HUES6 (cell line): ENCODE results near the gene MEAK7.
A peak's percentile ranks its signal among the peaks of the same experiment; 100 is the strongest.
"Not testable (repeated sequence)": the region's sequence is repeated elsewhere in the genome, so short reads cannot be mapped to it uniquely, and the experiment has no call there.

Experiments
- H3K27ac ChIP-seq: 2 replicates; pipeline ENCODE4 v1.7.0; 2013; ENCODE audit warnings: low read depth, mild to moderate bottlenecking, low read length, inconsistent platforms
- H3K27me3 ChIP-seq: 2 replicates; pipeline ENCODE4 v1.6.1; 2013; ENCODE audit warnings: low read length; ENCODE audit not compliant: control insufficient read depth, insufficient read depth
- H3K36me3 ChIP-seq: 2 replicates; pipeline ENCODE4 v1.6.1; 2013; ENCODE audit warnings: low read length; ENCODE audit not compliant: control insufficient read depth, insufficient read depth
- H3K4me1 ChIP-seq: 2 replicates; pipeline ENCODE4 v1.6.1; 2013; ENCODE audit warnings: low read length; ENCODE audit not compliant: control insufficient read depth, insufficient read depth
- H3K4me3 ChIP-seq: 2 replicates; pipeline ENCODE4 v1.5.1; 2013; ENCODE audit warnings: low read depth, low read length
- H3K9ac ChIP-seq: one replicate; pipeline ENCODE4 v1.6.1; 2013; ENCODE audit warnings: mild to moderate bottlenecking, low read length
- H3K9me3 ChIP-seq: 2 replicates; pipeline ENCODE4 v1.6.1; 2013; ENCODE audit warnings: low read depth, low read length; ENCODE audit not compliant: control insufficient read depth, insufficient read depth

MEAK7 gene

DNA sequence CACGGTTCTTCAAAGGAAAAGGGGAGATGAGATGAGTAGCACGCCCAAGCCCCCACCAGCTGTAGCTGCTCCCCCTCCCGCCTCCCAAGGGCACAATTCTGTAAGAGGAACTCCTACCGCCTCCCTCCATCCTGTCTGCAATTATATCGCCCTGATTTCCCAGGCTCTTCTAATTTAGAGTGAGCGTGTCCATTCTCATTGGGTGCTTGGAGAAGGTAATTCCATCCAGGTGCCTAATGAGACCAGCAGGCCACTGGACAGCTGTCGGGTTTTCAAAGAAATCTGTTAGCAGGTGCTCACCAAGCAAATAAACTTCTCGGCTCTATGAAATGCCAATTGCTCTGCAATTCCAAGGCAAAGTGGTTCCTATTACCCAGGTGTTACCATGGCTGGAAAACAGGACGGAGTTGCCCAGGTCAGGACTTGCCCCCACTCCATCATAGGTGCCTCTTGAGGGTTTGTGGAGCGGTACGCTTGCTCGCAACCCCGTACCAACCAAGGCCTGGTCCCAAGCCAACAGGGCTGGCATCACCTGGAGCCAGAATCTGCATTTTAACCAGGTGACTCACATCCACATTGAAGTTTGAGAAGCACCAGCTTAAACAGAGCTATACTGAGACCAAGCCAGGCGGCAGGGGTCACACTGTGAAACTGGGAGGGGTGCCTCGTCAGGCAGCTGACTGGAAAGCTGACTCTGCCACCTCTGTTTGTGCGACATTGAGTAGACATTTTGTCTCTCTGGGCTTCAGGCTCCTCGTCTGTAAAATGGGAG lies 16.5 kb upstream of the MEAK7 start:
- Histone ChIP-seq H3K9me3 (peaks cover 8% of the 10 kb centered on the region), H3K4me1 (peaks cover 4% of the 10 kb centered on the region; the same call in 1 of the 2 replicates), H3K27me3 (no peaks in the 10 kb centered on the region), H3K4me3 (no peak overlapping the region), H3K36me3 (no peaks in the 10 kb centered on the region), H3K27ac (no peak overlapping the region), H3K9ac (no peak overlapping the region)

DNA sequence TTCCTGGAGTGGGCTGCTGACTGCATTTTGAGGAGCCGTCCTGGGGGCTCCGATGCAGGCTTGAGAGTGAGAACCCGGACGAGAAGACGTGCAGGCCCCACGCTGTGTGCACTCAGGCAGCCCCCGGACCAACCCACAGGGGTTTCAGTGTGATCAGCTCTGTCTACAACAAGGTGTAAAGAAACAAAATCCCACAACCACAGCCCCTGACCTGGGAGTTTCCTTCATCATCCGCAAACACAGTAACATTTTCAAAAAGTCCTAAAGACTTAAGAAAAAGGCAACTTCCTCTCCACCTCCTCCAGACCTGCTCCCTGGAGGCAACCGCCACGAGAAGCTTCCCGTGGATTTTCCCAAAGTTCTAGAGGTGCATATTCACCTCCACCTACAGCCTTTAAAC lies 15.4 kb upstream of the MEAK7 start:
- H3K4me3 ChIP-seq: no peak overlapping the region
- H3K27me3 ChIP-seq: no peaks in the 10 kb centered on the region
- H3K27ac ChIP-seq: no peak overlapping the region
- H3K9ac ChIP-seq: no peak overlapping the region
- H3K9me3 ChIP-seq: peaks cover 8% of the 10 kb centered on the region
- H3K4me1 ChIP-seq: peaks cover 7% of the 10 kb centered on the region
- no peaks in the 10 kb centered on the region for H3K36me3 ChIP-seq

DNA sequence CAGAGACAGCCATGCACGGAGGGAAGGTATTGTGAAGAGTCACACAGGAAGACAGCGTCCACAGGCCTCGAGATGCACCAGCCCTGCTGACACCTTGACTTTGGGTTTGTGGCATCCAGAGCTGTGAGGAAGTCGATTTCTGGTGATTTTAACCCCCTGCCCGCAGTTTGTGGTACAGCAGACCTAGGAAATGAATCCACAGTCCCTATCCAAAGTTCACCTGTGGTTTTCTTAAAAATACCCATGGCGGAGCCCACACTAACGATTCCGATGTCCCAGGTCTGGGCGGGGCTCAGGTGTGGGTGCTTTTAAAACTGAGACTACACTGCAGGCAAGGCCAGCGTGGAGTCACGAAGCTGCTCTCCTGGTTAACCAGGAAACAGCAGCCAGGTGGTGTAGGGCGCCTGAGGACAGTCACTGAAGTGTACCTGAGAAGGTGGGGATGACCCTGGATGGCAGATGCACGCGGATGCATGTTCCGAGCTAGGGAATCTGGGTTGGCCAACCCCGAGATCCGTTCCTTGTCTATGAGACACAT lies 14.4 kb upstream of the MEAK7 start:
- no peak overlapping the region for H3K9ac ChIP-seq
- no peaks in the 10 kb centered on the region for H3K27me3 ChIP-seq
- no peak overlapping the region for H3K4me3 ChIP-seq
- H3K36me3 ChIP-seq: no peaks in the 10 kb centered on the region
- no peak overlapping the region for H3K27ac ChIP-seq
- H3K9me3 ChIP-seq: peaks cover 8% of the 10 kb centered on the region
- H3K4me1 ChIP-seq: peaks cover 12% of the 10 kb centered on the region

DNA sequence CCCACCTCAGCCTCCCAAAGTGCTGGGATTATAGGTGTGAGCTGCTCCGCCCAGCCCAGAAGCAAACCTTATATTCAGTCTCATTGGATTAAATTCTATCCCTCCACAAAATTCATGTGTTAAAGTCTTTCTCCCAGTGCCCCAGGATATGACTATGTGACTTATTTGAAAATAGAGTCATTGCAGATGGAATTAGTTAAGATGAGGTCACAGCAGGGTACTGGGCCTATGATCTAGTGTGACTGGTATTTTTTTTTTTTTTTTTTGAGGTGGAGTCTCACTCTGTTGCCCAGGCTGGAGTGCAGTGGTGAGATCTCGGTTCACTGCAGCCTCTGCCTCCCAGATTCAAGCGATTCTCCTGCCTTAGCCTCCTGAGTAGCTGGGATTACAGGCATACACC lies 13.8 kb upstream of the MEAK7 start:
- peaks cover 12% of the 10 kb centered on the region for H3K4me1 ChIP-seq
- not testable (repeated sequence) for H3K27me3 ChIP-seq, H3K9ac ChIP-seq, H3K27ac ChIP-seq, H3K36me3 ChIP-seq, H3K9me3 ChIP-seq, H3K4me3 ChIP-seq

DNA sequence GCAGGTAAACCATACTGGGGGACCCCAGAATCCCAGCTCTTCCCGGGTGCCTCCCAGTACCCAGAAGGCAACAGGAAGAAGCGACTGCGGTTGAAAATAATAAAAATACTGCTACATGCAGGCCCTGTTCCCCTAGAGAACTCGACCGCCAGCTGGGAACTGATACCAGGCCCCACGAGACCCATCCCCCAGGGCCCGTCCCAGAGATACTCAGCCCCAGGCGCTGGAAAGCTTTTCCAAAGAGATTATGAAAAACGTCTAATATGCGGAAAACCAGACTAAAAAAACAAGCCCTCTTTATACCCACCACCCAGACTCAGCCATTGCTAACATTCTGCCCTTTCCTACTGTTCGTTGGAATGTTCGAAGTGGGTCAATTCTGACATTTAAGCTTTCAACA lies 12.9 kb upstream of the MEAK7 start:
- Histone ChIP-seq H3K4me1 (peaks cover 12% of the 10 kb centered on the region), H3K9me3 (0 out of 2 replicates have a peak, but pooled peaks cover under 1% of the 10 kb centered on the region), H3K27ac (no peak overlapping the region), H3K9ac (no peak overlapping the region), H3K36me3 (no peaks in the 10 kb centered on the region), H3K4me3 (no peak overlapping the region), H3K27me3 (no peaks in the 10 kb centered on the region)

DNA sequence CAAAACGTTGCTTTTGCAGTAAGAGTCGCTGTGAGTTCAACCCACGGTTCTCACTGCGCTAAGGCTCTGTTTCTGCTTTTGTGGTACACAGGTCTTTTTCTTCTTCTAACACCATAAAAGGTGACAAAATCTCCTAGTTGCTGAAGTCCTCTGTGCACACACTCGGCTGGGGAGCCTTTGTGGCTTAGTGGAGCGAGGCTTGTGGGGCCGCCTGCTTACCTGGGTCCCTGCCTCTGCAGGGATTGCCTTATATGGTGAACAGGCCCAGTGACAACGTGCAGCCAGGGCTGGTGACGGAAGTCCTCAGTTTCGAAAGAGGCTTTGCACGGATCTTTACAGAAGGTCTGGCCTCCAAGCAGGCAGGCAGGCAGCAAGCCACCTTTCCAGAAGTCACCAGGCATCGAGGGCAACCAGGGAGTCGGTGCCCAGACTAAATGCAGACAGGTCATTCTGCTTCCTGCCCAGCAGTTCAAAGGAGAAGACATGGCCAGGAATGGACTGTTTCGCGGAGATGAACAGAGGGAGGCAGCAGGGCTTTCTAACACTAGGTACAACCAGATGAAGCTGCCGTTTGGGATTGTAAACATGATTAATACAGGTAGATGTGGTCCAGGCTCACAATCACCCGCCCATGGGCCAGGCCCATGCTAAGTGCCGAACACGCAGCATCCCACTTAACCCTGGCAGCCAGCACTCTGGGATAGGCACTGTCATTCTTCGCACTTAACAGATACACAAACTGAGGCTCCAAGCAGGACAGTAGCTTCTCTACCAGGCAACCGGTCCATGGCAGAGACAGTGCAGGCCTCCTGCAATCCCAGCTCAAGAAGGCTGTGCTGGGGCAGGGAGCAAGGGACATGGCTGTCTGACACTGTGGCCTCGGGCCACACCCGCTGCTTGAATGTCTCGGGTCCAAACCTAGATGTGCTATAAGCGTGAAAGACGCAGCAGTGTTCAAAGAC lies 10.7 kb upstream of the MEAK7 start:
- Histone ChIP-seq H3K4me3 (no peak overlapping the region), H3K27me3 (no peaks in the 10 kb centered on the region), H3K36me3 (no peaks in the 10 kb centered on the region), H3K9me3 (no peaks in the 10 kb centered on the region), H3K27ac (no peak overlapping the region; the same call in 1 of the 2 replicates), H3K9ac (peak overlapping the region; percentile 54), H3K4me1 (peaks cover 15% of the 10 kb centered on the region)

DNA sequence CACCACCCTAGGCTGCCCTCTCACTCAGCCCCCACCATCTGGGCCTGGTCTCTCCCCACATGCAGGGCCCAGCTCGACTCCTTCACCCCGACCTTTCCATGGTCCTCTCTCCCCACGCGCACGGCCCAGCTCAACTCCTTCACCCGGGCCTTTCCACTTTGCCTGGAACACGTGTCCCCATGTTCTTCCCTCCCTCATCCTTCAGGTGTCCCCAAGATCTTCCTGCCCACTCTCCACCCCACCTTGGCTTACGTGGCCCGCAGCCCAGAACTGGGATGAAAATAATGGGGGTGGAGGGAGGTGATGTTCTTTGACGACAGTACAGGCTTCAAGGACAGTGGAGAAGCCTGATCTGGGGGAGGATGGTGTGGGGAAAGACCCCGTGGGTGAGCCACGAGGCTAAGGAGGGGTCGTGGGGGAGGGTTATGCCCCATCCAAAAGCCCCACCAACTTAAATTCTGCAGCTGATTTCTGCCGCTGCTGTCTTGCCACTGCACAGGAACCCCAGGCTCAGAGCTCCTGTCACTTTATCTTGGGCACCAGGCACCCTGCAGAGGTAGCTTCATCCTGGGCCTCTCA lies 9.9 kb upstream of the MEAK7 start:
- H3K9ac ChIP-seq: peak overlapping the region; percentile 54
- no peaks in the 10 kb centered on the region for H3K9me3 ChIP-seq
- H3K27ac ChIP-seq: no peak overlapping the region
- peaks cover 21% of the 10 kb centered on the region for H3K4me1 ChIP-seq
- no peaks in the 10 kb centered on the region for H3K36me3 ChIP-seq
- H3K27me3 ChIP-seq: no peaks in the 10 kb centered on the region
- H3K4me3 ChIP-seq: no peak overlapping the region

DNA sequence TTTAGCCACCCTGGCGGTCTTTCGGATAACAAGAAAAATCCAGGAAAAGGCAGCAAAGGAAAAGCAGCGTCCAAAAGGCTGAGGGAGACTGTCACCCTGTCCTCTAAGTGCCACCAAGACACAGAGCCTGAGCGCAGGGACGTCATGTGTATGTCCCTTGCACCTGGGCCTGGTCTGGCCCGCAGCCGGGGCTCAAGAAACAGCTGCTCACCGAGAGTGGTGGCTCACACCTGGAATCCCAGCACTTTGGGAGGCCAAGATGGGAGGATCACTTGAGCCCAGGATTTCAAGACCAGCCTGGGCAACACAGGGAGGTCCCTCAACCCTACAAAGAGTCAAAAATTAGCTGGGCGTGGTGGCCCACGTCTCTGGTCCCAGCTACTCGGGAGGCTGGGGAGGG lies 9.2 kb upstream of the MEAK7 start:
- no peaks in the 10 kb centered on the region for H3K9me3 ChIP-seq
- no peak overlapping the region for H3K4me3 ChIP-seq
- H3K9ac ChIP-seq: no peak overlapping the region
- H3K36me3 ChIP-seq: no peaks in the 10 kb centered on the region
- H3K4me1 ChIP-seq: peaks cover 27% of the 10 kb centered on the region
- H3K27ac ChIP-seq: no peak overlapping the region
- no peaks in the 10 kb centered on the region for H3K27me3 ChIP-seq

DNA sequence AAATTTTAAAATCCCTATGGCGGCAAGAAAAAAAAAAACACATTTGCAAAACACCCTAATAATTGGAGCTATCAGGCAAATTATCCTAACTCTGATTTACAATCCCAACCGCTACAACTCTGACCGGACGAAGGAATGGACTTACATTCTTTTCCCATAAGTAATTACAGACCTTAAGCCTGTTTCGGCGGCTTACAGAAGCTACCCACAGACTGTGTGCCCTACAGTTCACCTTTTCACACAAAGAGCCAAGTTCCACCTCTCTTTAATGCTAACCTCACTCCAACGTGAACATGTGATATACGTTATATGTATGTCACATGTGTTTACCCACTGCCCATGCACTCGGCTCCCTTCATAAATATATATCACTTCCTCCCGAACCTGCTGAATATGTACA lies 8.7 kb upstream of the MEAK7 start:
- Histone ChIP-seq H3K4me1 (peaks cover 27% of the 10 kb centered on the region), H3K9me3 (no peaks in the 10 kb centered on the region), H3K36me3 (no peaks in the 10 kb centered on the region), H3K27ac (no peak overlapping the region), H3K27me3 (no peaks in the 10 kb centered on the region), H3K4me3 (no peak overlapping the region), H3K9ac (no peak overlapping the region)

DNA sequence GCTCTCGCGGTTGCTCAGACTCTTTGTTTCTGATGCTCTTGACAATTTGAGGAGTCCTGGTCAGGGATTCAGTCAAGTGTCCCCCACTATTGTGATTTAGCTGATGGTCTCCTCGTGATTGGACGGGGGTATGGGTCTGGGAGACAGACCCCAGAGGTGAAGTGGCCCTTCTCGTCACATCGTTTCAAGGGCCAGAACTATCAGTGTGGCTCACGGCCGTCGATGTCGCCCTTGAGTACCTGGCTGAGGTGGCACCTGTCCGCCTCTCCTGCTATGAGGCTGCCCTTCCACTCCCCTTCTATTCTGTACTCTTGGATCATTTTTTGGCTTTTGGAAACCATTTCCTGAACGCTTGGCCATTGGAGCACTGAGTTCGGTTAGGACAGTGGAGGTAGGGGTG lies 7.4 kb upstream of the MEAK7 start:
- Histone ChIP-seq H3K27ac (no peak overlapping the region), H3K36me3 (no peaks in the 10 kb centered on the region), H3K9me3 (no peaks in the 10 kb centered on the region), H3K27me3 (no peaks in the 10 kb centered on the region), H3K9ac (no peak overlapping the region), H3K4me1 (peaks cover 27% of the 10 kb centered on the region), H3K4me3 (no peak overlapping the region)
